ENCODE results near the gene WDR12. TPM values are rescaled to one million over a fixed set of nuclear protein-coding genes. Genes with fewer than 3 reads are reported as not detected.
"Not testable (repeated sequence)": the region's sequence is repeated elsewhere in the genome, so short reads cannot be mapped to it uniquely, and the experiment has no call there.

The WDR12 gene
- 10 to 100 TPM; 29.3 to 34.7 TPM for total RNA-seq
- long read RNA-seq, full-length matches to known transcripts = 28 of 37 reads
- long read RNA-seq, partial matches to known transcripts = 2 of 37 reads
- long read RNA-seq, other reads (novel, unspliced or antisense) = 7 of 37 reads

DNA sequence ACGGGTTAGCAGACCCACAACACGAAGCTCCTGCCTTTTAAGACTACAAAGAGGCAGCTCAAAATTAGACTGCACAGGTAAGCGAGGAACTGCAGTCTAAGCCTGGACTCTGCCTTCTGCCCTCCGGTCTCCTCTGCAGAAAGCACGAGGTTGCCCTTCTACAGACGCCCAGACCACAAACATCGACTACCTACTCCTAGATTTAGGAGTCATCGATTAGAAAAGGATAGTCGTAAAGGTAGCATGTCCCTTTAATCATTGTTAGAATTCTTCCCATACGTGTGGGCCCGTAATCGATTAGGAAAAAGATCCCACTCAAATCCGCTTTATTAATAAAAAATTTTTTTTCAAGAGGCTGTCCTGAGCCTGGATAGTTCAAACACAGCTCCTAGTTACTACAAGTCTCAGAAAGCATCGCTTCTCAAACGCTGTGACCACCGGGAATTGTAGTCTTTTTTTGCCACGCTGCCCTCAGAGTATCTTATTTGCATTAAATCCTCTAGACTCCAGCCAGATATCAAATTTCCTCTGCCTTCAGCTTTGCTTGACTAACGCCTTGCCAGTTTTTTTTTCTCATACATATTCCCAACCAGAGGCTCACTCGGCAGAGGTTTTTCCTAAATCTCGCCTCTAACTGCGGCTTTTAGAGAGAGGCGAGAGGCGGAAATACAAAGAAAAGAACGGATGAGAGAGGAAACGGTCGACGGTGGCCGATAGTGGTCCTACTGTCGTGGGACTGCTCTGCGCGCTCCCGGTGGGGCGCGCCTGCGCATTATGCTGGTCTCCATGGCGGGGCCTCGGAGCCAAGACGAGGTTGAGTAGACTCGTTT lies at the start of gene WDR12, which contains the start of gene CARF:
WDR12 (minus strand) TSS at position 162 of the 830 bp plus-strand sequence. CDS start 197 bp downstream, outside the sequence.
CARF (plus strand) TSS at position 764 of the 830 bp plus-strand sequence. CDS start 29,628 bp downstream, outside the sequence.
- ATAC-seq (peak; percentile 92), DNase-seq (peak; percentile 95 to 96)
- intact Hi-C loops (cut with DNase I, micrococcal nuclease) = no loop called here

DNA sequence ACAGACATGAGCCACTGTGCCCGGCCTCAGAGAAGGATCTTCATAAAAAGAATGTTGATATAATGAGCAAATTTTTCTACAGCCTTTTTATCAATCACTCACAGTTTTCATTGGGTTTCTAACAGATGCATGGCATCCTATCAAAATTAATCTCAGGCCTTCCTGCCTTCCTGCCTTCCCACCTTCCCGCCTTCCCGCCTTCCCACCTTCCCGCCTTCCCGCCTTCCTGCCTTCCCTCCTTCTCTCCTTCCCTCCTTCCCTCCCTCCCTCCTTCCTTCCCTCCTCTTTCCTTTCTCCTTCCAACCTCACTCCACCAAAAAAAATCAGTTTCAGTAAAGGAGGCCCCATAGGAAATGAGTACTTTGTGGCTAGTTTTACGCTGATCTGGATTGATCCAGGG lies 49.1 kb upstream of the WDR12 start:
- intact Hi-C loops (cut with DNase I, micrococcal nuclease) = no loop called here
- DNase-seq = no peak
- ATAC-seq = no peak

DNA sequence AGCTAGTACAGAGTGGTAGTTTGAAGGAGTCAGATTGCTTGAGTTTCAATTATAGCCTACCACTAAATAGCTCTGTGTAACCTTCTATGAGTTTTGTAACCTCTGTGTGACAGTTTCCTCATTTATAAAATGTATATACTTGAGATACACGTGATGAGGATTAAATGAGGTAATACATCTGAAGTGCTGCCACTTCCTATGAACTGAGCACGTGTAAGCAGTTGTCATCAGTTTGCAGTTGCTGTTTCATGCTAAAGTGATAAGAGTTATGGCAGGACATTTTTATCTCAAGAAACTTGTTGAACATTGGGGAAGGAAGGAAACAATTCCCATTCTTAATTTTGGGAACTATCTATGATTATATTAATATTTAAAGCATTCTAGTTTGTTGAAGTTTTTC lies 39.1 kb upstream of the WDR12 start:
- no peak for DNase-seq
- no peak for ATAC-seq
- intact Hi-C loops (cut with DNase I, micrococcal nuclease) = no loop called here

DNA sequence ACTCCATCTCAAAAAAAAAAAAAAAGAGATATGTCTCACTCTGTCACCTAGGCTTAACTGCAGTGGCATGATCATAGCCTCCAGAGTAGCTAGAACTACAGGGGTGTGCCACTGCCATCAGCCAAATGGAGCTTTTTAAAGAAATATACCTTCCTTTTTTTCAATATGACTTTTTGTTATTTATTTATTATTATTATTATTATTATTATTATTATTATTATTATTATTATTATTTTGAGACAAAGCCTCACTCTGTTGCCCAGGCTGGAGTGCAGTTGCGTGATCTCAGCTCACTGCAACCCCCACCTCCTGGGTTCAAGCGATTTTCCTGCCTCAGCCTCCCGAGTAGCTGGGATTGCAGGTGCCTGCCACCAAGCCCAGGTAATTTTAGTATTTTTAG lies 37.9 kb upstream of the WDR12 start:
- intact Hi-C loops (cut with DNase I, micrococcal nuclease); DNase-seq; ATAC-seq: not testable (repeated sequence)

DNA sequence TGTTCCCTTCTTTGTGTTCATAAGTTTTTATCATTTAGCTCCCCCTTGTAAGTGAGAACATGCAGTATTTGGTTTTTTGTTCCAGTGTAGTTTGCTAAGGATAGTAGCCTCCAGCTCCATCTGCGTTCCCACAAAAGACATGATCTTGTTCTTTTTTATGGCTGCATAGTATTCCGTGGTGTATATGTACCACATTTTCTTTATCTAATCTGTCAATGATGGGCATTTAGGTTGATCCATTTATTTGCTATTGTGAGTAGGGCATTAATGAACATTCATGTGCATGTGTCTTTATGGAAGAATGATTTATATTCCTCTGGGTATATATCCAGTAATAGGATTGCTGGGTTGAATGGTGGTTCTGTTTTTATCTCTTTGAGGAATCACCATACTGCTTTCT lies 34.0 kb upstream of the WDR12 start:
- ATAC-seq (no peak), DNase-seq (no peak)
- intact Hi-C loops (cut with DNase I, micrococcal nuclease) = no loop called here

DNA sequence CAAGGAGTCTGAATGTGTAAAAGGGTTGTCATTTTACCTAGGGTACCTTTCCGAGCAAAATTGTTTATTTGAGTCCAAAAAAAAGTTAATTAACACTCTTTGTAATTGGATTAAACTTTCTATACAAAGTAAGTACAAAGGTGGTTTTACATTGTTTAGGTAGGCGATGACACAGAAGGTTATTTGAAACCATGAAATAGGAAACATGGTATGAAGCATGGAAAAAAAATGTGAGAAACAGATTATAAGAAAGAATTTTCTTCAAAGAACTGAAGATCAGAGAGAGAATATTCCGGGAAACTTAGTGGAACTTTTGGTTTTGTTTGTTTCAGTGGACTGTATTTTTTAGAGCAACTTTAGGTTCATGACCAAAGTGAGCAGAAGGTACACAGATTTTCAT lies 33.3 kb upstream of the WDR12 start:
- intact Hi-C loops (cut with DNase I, micrococcal nuclease) = no loop called here
- DNase-seq (no peak), ATAC-seq (no peak)

DNA sequence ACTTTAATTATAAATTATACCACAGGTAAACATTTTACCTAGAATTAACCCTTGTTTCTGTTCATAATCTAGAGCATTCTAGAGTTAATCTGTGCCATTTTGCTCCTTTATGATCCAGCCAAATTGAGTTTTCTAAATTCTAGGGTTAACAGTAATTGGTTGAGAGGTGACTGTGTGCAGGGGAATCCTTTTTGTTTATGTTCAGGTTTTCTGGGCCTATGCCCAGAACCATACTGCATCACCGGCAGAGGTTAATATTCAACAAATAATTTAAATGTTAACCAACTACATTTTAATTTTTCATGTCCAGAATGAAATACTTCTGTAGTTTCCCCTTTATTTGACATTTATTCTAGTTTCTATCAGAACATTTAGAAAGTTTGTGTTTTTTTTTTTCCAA lies 32.9 kb upstream of the WDR12 start:
- no peak for ATAC-seq
- no peak for DNase-seq
- intact Hi-C loops (cut with DNase I, micrococcal nuclease) = no loop called here

DNA sequence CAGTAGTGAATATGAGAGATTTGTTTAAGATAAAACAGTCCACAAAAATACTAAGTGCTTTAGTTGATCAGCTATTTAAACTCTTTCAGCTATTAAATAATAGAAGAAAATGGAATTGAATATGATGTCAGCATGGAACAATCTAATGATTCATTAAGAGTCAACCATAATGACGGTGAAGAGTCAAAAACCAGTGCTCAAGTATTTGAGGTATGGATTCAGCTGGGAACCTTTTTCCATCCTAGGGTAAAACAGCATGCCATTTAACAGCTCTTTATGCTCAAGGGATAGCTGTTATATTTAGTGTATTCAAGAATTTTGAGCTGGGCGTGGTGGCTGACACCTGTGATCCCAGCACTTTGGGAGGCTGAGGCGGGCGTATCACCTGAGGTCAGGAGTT lies 30.3 kb upstream of the WDR12 start:
- intact Hi-C loops (cut with DNase I, micrococcal nuclease) = no loop called here
- ATAC-seq = no peak

DNA sequence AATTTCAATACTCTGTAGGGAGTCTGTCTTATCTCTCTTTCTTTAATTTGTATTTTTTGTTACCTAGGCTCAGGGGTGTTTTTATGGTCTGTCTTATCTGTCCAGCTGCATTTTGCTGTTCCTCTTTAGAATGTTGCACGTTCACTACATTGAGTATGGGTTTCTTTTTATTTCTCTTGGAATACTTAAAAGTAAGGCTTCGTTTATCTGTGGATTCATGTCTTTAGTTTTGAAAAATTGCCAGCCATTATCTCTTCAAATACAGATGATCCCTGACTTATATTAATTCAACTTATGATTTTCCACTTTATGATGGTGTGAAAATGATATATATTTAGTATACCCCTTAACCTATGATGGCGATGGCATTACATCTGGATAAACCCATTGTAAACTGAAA lies 27.5 kb upstream of the WDR12 start:
- DNase-seq (no peak), ATAC-seq (no peak)
- intact Hi-C loops (cut with DNase I, micrococcal nuclease) = no loop called here

More for the DNA sequence above, 30.3 kb upstream of the WDR12 start:
- no peak for DNase-seq

DNA sequence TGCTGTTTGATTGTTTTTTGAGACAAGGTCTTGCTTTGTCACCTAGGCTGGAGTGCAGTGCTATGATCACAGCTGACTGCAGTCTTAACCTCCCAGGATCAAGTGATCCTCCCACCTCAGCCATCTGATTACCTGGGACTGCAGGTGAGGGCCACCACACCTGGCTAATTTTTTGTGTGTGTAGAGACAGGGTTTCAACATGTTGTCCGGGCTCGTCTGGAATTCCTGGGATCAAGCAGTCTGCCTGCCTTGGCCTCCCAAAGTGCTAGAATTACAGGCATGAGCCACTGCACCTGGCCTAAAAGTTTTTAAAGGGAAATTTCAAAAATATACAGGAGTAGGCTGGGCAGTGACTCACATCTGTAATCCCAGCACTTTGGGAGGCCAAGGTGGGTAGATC lies 23.0 kb upstream of the WDR12 start:
- ATAC-seq (no peak), DNase-seq (no peak)
- intact Hi-C loops (cut with DNase I, micrococcal nuclease) = no loop called here

DNA sequence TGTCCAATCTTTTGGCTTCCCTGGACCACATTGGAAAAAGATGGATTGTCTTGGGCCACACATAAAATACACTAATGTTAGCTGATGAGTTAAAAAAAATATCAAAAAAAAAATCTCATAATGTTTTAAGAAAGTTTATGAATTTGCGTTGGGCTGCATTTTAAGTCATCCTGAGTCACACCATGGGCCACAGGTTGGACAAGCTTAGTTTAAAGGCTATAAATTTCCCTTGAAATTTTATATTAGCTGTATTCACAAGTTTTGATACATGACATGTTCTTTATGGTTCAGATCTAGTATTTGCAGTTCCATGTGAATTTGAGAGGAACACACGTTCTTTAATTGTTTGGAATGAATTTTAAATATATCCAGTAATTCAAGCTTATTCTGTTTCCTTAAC lies 22.5 kb upstream of the WDR12 start:
- ATAC-seq = no peak
- intact Hi-C loops (cut with DNase I, micrococcal nuclease) = no loop called here
- no peak for DNase-seq

DNA sequence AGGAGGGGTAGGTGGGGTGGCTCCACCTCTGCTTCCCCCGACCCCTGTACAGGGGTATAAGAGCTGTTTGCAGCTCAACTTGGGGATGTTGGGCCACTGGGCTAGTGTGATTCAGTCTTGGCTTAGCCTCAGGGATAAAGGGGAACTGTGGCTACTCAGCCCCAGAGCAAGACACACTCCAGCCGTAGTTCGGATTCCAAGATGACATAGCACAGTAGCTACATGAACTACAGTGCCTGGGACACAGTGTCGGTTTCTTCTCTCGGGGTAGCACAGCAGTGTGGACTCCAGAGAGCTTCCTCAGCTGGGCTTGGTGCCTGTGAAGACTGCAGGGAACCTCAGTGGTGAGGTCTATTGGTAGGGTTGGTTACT lies 21.7 kb upstream of the WDR12 start:
- no peak for DNase-seq
- no peak for ATAC-seq
- intact Hi-C loops (cut with DNase I, micrococcal nuclease) = no loop called here

DNA sequence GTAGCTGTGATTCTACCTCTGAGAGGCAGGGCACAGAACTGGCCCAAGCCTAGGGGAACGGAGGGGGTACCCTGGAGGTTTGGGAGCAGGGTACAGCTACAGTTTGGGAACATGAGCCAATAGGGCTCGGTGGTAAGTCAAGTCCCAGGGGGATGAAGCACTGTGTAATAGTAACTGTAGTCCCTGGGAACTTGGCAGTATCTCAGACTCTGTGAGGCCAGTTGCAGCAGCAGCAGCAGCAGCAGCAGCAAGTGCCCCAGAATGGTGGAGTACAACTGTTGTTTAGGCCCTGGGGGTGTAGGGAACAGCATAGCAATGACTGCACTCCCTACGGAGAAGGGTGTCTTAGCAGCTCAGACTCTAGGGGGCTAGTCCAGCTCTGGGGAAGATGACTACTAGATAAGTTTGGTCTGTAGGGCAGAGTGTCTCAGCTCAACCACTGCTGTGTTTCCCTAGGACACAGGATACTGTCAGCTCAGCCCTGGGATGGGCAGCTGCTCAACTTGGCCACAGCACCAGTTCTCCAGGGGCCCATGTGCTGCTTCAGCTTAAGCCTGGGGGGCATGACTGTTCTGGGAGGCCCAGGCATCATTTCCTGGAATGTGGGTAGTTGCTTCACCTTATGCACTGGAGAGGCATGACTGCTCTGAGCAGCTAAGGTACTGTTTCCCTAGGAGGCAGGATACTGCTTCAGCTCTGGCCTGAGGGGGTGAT lies 21.1 kb upstream of the WDR12 start:
- intact Hi-C loops (cut with DNase I, micrococcal nuclease) = no loop called here
- no peak for ATAC-seq

DNA sequence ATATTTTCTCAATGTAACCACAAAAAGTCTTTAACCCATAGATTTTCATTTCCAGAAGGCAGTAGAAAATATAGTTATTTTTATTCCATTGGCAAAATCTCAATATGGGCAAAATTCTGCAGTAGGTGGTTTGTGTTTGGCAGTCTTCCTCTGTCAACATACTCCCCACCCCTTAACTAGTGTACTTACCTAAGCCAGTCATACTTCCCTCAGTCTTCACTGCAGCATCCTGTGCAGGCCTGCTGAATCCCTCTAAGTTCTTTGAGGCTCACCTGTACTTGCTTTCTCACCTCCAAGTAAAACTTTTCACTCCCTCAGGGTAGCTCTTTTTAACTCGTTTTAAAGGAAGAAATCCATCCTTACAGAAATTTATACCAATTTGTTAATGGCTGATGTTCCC lies 7.4 kb upstream of the WDR12 start:
- intact Hi-C loops (cut with DNase I, micrococcal nuclease) = no loop called here
- ATAC-seq = no peak
- no peak for DNase-seq

More for the DNA sequence above, 21.1 kb upstream of the WDR12 start:
- DNase-seq = no peak

DNA sequence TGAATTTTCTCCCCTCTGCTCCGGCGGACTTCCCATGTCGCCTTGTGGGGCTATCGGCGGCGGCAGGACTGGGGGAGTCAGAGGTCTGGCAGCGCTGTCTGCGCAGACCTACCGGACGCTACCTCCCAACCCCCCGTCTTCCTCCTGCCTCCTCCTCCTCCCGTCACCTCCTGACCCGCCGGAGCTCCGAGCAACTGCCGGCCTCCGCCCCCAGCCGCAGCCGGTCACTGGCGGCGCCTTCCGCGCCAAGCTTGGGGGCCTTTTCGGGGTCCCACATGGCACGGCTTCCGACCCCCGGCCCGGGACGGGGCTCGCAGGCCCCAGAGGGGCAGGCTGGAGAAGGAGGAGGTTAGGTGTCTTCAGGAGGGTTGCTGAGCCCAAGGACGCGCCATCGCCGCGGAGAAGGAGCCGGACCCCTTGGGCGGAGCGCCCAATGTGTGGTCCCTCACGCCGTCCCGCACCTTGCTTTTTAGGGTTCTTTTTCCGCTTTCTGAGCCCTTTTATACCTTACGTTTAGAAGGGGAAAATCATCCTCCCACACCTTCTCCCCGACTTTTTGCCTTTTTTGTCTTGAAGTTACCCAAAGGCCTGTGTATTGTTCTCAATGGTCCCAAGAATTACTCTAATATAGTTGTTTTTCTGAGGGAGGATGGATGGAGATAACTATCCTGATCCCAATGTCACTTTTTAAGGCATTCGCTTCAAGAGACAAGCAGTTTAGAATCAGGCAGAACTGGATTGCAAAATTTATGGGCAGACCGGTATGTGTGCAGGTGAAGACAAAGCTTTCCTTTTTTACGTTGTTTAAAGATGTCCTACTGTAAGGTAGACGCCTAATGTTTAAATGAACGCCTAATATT lies 1.1 kb upstream of the WDR12 start:
- DNase-seq = peak in 1 of 2 donors; percentile 12
- intact Hi-C loops (cut with DNase I, micrococcal nuclease) = not testable (repeated sequence)
- ATAC-seq = peak; percentile 70

DNA sequence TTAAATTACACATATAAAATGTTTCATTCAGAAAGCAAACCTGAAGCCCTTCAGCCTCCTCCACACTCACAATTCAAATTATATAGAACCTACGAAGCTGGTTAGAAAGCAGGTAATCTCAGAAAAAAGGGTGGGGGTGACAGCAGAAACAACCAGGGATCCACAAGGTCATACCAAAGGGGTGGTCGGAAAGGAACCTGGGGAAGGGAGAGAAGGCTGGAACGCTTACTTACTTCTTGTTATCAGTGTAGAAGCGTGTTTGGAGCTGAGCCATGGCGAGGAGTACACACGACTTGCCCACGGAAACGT lies 316 bp downstream of the WDR12 start:
- intact Hi-C loops (cut with DNase I, micrococcal nuclease) = no loop called here
- no peak for DNase-seq
- ATAC-seq = no peak

DNA sequence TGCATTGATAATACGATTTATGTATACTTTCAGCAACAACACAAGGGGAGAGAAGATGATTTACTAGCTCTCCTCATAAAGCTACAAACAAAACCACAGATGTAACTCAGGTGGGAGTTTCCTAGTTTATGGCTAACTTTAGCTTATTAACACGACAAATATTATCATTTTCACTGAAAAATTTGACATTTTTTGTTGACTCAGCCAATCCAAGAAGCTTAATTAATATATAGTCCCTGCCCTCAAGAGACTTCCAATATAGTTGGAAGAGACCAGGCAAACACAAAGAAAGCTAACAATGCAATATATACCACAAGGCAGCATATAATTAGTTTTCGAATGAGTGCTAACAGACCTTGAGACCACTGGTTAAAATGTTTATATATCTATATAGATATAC lies 775 bp downstream of the WDR12 start:
- intact Hi-C loops (cut with DNase I, micrococcal nuclease) = no loop called here
- no peak for ATAC-seq
- DNase-seq = no peak

DNA sequence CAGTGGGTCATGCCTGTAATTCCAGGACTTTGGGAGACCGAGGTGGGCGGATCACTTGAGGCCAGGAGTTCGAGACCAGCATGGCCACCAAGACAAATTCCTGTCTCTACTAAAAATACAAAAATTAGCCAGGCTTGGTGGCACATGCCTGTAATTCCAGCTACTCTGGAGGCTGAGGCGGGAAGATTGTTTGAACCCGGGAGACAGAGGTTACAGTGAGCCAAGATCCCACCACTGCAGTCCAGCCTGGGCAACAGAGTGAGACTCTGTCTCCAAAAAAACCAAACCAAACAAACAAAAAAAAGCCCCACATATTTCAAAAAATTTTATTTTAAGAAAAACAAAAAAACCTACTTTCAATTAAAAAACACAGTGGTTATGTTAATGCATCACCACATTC lies 1.2 kb downstream of the WDR12 start:
- intact Hi-C loops (cut with DNase I, micrococcal nuclease); DNase-seq; ATAC-seq: not testable (repeated sequence)
